OCI-LY3 (cell line): ENCODE data around the gene UNC5C.

Experiments
- H2AFZ ChIP-seq: fragments of 200-600, 300-600 bp; shearing (Covaris generic); 2 replicates; pipeline ENCODE4 v1.6.0; 2014; ENCODE audit warnings: antibody characterized with exemption, low read depth, low read length
- H3K27ac ChIP-seq: fragments of 200-600, 300-600 bp; sonication (generic); 2 replicates; pipeline ENCODE4 v1.5.1; 2014; ENCODE audit warnings: mild to moderate bottlenecking, low read length, moderate library complexity, mixed read lengths
- H3K27me3 ChIP-seq: fragments of 200-600, 300-600 bp; sonication (generic); 2 replicates; pipeline ENCODE4 v1.6.1; 2014; ENCODE audit warnings: low read depth, low read length, mixed read lengths
- H3K36me3 ChIP-seq: fragments of 200-600, 300-600 bp; sonication (generic); replicated peaks from 2 replicates; pipeline ENCODE3; 2014; ENCODE audit warnings: low read depth, low read length, mixed read lengths
- H3K4me1 ChIP-seq: fragments of 300-600, 200-600 bp; sonication (generic); 2 replicates; pipeline ENCODE4 v1.6.1; 2014; ENCODE audit warnings: low read length, mixed read lengths
- H3K4me2 ChIP-seq: fragments of 200-600, 300-600 bp; sonication (generic); 2 replicates; pipeline ENCODE4 v1.6.1; 2014; ENCODE audit warnings: low read length, mixed read lengths
- H3K4me3 ChIP-seq: fragments of 300-600, 200-600 bp; sonication (generic); 2 replicates; pipeline ENCODE4 v1.5.1; 2014; ENCODE audit warnings: antibody characterized with exemption, mild to moderate bottlenecking, low read length, moderate library complexity
- H3K79me2 ChIP-seq: fragments of 300-600, 200-600 bp; shearing (Covaris generic); 2 replicates; pipeline ENCODE4 v1.6.1; 2014; ENCODE audit warnings: mild to moderate bottlenecking, low read length, mixed read lengths
- H3K9ac ChIP-seq: fragments of 300-600, 200-600 bp; shearing (Covaris generic); 2 replicates; pipeline ENCODE4 v1.6.0; 2014; ENCODE audit warnings: mild to moderate bottlenecking, low read length, moderate library complexity
- H3K9me3 ChIP-seq: fragments of 200-600, 300-600 bp; shearing (Covaris generic); 2 replicates; pipeline ENCODE4 v1.6.1; 2014; ENCODE audit warnings: low read length, mixed read lengths; ENCODE audit not compliant: insufficient read depth
- H4K20me1 ChIP-seq: fragments of 200-600, 300-600 bp; sonication (generic); 2 replicates; pipeline ENCODE4 v1.6.1; 2016; ENCODE audit warnings: low read length, mixed read lengths; ENCODE audit not compliant: insufficient read depth
- EZH2phosphoT487 ChIP-seq: fragments of 200-600 bp; shearing (Covaris generic); IDR thresholded peaks from 2 replicates; pipeline ENCODE4 v1.6.1; 2018; ENCODE audit warnings: antibody characterized with exemption, mixed run types, low read depth
- TF ChIP-seq, protein P1 (sequence below): fragments of 200-600, 300-600 bp; sonication (generic); IDR thresholded peaks from 2 replicates; pipeline ENCODE4 v1.5.1; 2014; ENCODE audit warnings: antibody characterized with exemption, low read length, low read depth

Gene UNC5C

DNA sequence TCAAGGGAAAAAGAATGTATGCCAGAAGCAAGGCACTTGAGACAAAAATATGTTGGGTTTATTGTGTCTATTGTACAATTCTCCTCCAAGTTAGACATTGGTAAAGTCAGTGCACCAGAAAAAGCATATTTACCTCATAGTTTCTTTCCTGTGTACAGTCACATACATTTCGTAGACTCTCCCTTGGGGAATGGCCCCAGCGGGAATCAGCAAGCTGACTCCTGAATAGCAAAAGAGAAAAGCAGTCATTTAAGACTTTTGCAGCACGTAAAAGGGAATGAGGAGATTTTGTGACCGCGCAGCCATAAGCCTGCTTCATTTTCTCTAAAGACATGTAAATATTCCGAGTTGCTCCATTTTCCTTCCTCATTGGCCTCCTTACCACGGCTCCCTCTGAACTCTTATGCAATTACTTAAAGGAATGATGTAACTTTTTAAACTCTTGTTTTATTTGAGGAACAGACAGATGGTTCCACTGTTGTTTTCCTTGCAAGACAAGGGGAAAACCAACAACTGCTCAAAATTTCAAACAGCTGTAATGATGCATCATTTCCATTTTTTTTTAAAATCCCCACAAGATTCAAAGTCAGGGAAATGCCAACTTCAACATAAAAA lies 332.7 kb downstream of the UNC5C start:
- Histone ChIP-seq H3K9me3 (no peaks in the 10 kb centered on the region), H3K79me2 (no peaks in the 10 kb centered on the region), H3K36me3 (no peaks in the 10 kb centered on the region), H3K4me3 (no peak overlapping the region), H3K27me3 (no peaks in the 10 kb centered on the region), H3K4me1 (no peaks in the 10 kb centered on the region), H3K4me2 (no peak overlapping the region), H4K20me1 (no peaks in the 10 kb centered on the region), H2AFZ (no peak overlapping the region), H3K9ac (no peak overlapping the region), H3K27ac (no peak overlapping the region)
- TF ChIP-seq, protein P1, sequence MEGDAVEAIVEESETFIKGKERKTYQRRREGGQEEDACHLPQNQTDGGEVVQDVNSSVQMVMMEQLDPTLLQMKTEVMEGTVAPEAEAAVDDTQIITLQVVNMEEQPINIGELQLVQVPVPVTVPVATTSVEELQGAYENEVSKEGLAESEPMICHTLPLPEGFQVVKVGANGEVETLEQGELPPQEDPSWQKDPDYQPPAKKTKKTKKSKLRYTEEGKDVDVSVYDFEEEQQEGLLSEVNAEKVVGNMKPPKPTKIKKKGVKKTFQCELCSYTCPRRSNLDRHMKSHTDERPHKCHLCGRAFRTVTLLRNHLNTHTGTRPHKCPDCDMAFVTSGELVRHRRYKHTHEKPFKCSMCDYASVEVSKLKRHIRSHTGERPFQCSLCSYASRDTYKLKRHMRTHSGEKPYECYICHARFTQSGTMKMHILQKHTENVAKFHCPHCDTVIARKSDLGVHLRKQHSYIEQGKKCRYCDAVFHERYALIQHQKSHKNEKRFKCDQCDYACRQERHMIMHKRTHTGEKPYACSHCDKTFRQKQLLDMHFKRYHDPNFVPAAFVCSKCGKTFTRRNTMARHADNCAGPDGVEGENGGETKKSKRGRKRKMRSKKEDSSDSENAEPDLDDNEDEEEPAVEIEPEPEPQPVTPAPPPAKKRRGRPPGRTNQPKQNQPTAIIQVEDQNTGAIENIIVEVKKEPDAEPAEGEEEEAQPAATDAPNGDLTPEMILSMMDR, result no peak
- TF ChIP-seq EZH2phosphoT487, result no peak

DNA sequence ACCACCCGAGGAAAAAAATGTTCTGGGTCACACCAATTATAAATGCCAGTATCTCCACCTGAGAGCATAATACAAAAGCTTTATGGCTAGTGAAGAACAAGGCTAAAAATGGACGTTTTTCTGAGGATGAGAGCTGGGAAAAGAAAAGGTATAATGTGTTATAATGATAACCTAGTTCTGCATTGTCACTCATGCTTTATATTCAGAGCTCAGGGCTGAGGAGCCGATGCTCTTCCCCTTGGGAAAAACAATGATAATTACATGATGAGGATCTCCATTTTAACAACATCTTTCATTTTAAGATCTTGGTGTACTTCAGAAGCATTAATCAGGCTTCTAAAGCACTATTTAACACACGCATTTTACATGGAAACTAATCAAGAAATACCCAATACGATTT lies 333.7 kb downstream of the UNC5C start:
- no peak for TF ChIP-seq EZH2phosphoT487
- TF ChIP-seq, protein P1, result no peak

DNA sequence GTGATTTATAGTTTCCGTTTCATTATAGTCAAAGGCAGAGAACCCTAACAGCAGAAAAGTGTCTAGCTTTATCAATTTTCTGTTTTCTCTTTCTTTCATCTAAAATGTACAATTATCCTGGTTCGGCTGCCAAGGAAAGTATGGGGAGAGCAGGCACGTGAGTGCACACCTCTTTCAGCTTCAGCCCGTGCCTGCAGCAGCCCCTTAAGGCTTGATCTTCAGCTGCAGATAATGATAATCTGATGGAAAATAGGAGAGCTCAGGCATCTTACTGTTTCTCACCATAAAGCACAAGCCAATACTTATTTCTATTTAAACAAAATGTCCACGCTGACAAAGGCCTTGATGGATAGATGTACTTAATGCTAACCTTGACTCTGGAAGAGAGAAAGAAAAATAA lies 334.4 kb downstream of the UNC5C start:
- H3K4me2 ChIP-seq, result no peak overlapping the region
- no peak overlapping the region for H3K9ac ChIP-seq
- H4K20me1 ChIP-seq, result no peaks in the 10 kb centered on the region
- no peak overlapping the region for H3K27ac ChIP-seq
- no peaks in the 10 kb centered on the region for H3K79me2 ChIP-seq
- H3K4me3 ChIP-seq, result no peak overlapping the region
- no peak overlapping the region for H2AFZ ChIP-seq
- H3K9me3 ChIP-seq, result no peaks in the 10 kb centered on the region
- no peaks in the 10 kb centered on the region for H3K4me1 ChIP-seq
- H3K36me3 ChIP-seq, result no peaks in the 10 kb centered on the region
- no peaks in the 10 kb centered on the region for H3K27me3 ChIP-seq
- no peak for TF ChIP-seq EZH2phosphoT487
- TF ChIP-seq, protein P1, result no peak

More for the DNA sequence above, 333.7 kb downstream of the UNC5C start:
- Histone ChIP-seq H3K79me2 (no peaks in the 10 kb centered on the region), H3K9ac (no peak overlapping the region), H3K9me3 (no peaks in the 10 kb centered on the region), H3K4me2 (no peak overlapping the region), H3K27me3 (no peaks in the 10 kb centered on the region), H3K27ac (no peak overlapping the region), H4K20me1 (no peaks in the 10 kb centered on the region), H3K36me3 (no peaks in the 10 kb centered on the region), H3K4me1 (no peaks in the 10 kb centered on the region), H2AFZ (no peak overlapping the region), H3K4me3 (no peak overlapping the region)

DNA sequence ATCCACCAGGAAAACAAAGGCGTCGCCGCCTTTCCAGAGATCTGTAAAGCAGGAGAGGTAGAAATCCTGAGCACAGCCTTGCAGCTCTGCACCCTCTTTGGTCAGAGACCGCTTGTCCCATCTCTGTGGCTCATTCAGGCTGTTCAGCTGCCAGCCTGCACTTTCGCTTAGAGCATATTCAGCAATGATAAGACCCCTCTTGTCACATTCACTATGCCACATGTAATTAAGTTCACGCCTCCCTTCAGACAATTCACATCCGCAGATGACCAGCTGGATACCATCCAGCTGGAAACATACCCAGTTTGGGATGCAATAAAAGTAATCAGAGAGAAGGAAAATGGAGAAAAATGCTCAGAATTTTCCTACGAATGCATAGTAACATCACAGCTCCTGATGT lies 335.4 kb downstream of the UNC5C start:
- H3K27me3 ChIP-seq, result no peaks in the 10 kb centered on the region
- no peaks in the 10 kb centered on the region for H4K20me1 ChIP-seq
- no peaks in the 10 kb centered on the region for H3K9me3 ChIP-seq
- no peaks in the 10 kb centered on the region for H3K4me1 ChIP-seq
- no peaks in the 10 kb centered on the region for H3K36me3 ChIP-seq
- no peak overlapping the region for H3K4me2 ChIP-seq
- H3K4me3 ChIP-seq, result no peak overlapping the region
- H3K27ac ChIP-seq, result no peak overlapping the region
- TF ChIP-seq, protein P1, result no peak
- TF ChIP-seq EZH2phosphoT487, result no peak
- H2AFZ ChIP-seq, result no peak overlapping the region
- no peaks in the 10 kb centered on the region for H3K79me2 ChIP-seq
- no peak overlapping the region for H3K9ac ChIP-seq
